DMS 273 (cell line): ENCODE results near the gene HNF4A.

Experiments used
- DNase-seq: peaks from one replicate; lab custom pipeline; 2025; ENCODE audit not compliant: unreplicated experiment; lab: John Stamatoyannopoulos, UW

HNF4A gene

DNA sequence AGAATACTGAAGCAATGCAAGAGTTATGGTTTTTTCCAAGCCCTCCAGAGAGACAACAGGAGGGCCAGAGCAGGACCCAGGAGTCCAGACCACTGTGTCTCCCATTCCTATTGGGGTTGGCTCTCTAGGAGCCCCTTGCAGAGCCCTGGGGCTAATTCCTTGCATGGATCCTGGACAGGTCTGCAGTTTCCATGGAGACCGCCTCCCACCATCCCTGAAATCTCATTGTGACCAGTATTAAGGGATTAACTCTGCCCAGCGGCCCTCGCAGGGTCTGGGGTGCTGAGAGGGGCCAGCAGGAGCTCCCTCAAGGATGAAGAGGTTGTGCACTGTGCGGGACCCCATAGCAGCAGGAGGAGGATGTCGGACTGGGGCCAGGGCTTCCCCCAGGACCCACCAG lies 34.8 kb downstream of the HNF4A start:
- DNase-seq, result no peak

DNA sequence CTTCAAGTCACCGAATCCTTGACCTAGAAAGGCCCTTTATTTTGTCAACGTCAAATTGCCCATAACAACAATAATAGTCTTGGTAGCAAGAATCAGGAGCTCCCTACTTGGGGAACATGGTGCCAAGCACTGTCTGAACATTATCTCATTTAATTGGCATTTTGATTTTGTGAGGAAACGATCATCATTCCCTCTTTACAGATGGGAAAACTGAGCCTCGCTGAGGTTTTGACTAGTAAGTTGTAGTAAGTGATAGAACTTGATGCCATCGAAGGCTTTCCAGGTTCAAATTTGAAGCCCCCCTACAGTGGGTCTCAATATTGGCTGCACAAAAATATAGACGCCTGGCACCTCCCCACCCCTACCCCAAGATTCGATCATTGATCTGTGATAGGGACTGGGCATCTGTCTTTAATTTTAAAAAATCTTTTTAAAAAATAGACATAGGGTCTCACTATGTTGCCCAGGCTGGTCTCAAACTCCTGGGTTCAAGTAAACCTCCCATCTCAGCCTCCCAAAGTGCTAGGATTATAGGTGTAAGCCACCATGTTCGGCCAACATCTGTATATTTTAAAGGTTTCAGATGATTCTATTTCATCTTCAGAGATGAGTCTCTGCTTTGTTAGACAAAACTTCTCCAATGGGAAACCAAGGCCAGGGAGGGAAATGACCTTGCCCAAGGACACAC lies 36.7 kb downstream of the HNF4A start:
- no peak for DNase-seq

DNA sequence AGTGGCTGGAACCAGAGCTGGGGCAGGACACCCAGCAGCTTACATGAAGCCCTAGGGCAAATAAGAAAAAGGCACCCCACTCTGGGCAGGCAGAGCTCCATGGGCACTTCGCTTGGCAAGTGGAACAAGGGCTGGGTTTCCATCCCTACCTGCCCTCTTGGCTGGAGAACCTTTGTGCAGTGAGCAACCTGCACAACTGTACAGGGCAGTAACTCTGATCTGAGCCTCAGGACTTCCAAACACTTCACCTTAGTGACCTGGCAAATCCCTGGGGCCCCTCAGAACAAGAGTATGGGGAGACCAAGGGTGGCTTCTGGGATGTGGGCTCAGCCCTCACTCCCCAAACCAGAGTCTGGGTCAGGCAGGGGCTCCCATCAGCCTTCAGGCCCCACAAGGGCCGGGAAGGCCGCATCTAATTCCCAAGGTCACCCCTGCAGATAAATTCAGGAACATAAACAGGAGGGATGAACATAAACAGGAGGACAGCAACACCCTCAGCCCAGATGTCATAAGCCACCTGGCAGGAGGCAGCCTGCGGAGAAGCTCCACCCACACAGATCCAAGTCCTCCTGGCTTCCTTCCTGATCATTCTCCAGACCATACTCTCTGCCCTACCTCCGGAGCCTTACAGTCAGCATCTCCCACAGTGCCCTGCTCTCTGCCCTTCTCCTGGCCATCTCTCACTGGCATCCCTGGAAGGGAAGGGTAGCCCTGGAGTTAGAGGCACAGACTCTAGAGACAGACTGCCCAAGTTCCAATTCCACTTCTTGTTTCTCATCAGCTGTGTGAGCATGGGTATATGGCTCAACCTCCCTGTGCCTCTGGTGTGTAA lies 37.5 kb downstream of the HNF4A start:
- peak; percentile 38 for DNase-seq

DNA sequence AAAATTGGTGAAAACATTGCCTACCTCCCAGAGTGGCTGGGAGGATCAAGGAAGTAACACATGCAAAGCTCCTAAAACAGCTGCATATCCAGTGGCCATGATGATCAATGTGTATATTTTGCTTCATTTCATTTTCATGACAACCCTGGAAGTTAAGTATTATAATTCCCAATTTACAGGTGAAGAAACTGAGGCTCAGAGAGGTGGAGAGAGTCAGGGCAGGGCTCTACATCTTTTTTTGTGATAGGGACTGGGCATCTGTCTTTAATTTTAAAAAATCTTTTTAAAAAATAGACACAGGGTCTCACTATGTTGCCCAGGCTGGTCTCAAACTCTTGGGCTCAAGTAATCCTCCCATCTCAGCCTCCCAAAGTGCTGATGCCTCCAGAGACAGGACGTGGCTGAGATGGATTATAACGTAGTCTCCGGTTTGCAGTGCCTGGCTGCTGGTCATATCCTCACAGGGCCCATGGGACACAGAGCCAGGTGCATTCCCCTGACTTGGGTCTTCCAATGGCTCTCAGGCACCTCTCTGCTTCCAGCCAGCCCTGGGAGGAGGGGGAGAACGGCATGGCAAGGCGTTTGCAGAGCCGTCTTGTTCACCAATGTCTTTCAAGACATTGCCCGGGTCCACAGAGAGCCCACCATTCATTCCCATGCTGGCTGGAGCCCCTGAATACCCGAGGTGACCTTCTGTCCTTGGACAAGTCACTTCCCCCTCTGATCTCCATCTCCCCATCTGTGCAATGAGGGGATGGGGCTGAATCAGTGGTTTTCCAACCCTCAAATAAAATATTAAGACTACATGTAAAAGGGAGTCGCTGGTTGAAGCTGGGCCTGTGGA lies 38.3 kb downstream of the HNF4A start:
- DNase-seq, result no peak

DNA sequence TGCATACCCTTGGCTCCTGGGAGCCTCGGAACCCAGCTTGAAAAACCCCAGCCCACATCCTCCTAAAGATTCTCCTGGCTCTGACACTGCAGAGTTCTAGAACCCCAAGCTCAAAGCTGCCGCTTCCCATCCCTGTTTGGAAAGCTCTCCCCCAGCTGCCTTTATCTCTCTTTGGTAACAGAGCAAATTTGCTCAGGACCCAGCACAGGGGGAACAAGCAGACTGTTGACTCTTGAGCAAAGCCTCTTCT lies 38.9 kb downstream of the HNF4A start:
- no peak for DNase-seq

DNA sequence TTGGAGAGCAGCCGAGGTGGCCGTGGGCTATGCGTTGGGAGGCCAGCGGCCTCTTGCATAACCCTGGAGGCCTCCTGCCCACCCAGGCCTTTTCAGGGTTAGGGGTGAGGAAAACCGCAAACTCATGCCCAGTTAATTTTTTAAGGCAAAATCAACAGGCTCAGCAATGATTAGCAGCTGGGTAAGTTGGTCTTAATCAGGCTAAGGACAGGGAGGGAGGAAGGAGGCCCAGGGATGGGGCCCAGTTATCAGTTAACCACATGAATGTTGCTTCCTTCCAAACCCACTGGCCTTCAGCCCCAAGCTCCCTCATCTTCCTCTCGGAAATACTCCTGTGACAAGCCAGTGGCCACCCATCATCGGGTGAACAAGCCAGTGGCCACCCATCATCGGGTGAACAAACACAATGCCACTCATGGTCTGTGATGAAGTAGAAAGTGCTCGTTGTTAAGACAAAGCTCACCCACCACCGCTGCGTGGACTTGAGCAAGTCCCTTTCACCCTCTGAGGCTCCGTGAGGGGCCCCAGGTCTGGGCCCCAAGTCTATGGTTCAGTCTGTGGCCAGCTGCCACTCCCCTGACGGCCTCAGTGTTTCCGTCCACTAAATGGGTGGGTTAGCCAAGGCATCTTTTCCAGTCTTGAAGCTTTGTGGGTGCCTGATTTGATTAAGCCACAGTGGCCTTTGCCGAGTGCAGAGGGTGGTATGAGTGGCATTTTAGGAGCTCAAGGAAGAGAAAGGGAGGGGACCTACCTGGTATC lies 39.4 kb downstream of the HNF4A start:
- DNase-seq, result no peak

DNA sequence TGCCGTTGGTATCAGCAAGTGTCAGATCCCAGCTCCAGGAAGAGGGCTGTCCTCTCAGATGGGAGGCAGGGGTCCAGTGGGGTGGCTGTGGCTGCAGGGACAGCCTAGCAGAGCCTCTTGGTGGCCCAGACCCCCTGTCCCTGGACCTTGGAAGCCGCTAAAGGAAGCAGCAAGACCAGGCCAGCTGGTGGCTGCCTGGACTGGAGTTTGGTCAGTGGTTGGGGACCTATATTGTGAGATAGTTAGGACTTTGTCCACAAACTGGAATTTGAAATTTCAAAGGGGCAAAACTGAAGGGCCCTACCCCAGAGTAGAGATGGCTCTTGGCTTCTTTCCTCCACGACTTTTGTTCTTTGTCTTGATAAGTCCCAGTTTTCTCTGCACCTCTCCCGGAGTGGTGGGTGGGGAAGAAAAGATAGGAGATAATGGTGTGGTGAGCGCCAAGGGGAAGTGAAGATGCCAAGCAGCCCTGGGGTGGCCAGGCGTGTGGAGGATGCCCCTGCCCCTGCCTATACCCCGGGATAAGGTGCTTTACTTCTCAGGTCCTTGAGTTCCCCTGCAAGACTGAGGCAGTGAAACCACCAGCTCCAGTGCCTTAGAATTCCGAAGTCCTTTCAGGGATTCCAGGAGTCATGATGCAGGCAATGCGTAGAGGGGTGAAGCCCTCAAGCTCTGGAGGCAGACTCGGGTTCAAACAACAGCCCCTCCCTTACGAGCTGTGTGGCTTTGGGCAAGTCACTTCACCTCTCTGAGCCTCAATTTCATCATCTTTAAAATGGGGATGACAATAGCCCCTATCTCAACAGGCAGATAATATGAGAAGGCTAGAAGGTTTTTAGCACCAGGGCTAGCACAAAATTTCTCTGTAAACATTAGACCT lies 40.2 kb downstream of the HNF4A start:
- DNase-seq, result no peak

DNA sequence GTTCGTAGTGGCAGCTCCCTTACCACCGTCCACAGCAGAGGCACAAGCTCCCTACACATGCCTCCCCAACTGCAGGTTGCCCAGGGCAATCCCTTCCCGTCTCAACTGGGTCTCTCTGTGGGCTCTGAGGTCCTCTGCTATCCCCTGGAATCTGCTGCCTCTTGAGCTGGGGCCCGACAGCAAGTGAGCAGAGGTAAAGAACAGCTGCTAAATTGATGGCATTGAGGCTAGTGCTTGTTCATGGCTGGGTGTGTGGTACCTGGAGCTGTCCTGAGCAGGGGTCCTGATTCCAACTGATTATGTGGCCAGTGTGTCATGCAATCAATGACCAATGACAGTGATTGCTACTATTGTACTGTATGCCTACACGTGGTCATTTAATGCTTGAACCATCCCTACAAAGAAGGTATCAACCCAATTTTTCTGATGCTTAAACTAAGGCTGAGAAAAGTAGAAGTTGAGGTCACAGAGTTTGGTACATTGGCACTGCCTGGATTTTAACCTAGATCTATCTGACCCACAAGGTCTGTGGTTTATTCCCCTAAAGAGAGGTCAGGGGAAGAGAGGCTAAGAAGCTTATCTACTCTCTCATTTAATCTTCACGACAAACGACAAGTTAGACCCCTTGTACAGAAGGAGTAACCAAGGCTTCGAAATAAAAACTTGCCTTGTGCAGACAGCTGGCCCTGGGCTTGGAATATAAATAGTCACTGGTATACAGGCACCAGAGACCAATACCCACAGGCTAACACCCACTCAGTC lies 41.1 kb downstream of the HNF4A start:
- DNase-seq, result no peak

DNA sequence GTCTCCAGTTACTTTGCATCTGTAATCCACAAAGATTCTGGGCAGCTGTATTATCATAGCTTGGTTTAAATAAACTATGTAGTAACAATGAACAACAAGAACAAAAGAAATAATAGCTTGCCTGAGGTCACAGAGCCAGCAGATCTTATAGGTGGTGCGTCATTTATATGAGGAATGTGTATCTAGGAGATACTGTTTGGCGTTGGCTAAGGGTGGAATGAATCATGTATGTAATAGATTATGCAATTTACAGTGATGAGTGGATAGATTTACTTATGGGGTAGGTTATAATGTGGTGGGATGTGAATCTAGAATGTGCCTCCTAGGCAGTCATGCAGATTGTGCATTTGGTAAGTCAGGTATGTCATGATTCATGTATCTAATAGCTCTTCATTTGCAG lies 42.8 kb downstream of the HNF4A start:
- DNase-seq, result no peak

DNA sequence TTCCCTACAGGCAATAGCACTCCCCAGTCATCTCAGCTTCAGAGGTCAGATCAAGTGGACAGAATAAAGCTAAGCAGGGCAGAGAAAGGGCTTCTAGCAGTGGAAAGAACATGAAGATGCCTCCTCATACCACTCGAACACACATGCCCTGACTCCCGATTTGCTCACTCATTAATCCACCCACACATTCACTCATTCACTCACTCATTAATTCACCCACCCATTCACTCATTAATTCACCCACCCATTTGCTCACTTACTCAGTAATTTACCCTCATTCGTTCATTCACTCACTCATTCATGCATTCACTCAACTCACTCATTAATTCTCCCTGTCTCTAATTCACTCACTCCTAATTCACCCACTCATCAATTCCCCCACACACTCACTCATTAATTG lies 43.9 kb downstream of the HNF4A start:
- no peak for DNase-seq

DNA sequence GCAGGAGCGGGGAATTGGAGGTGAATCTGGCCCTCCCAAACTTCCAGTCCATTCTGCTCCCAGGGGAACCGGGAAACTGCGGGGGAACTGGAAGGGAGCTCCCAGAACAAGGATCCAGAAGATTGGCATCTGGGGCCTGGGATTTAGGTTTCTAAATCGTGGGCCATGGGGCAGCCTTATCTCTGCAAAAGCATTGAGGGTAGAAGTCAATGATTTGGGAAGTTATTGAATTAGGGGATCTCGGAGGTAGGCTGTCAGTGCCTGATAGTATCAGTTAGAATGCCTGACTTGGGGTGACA lies 45.1 kb downstream of the HNF4A start:
- no peak for DNase-seq

DNA sequence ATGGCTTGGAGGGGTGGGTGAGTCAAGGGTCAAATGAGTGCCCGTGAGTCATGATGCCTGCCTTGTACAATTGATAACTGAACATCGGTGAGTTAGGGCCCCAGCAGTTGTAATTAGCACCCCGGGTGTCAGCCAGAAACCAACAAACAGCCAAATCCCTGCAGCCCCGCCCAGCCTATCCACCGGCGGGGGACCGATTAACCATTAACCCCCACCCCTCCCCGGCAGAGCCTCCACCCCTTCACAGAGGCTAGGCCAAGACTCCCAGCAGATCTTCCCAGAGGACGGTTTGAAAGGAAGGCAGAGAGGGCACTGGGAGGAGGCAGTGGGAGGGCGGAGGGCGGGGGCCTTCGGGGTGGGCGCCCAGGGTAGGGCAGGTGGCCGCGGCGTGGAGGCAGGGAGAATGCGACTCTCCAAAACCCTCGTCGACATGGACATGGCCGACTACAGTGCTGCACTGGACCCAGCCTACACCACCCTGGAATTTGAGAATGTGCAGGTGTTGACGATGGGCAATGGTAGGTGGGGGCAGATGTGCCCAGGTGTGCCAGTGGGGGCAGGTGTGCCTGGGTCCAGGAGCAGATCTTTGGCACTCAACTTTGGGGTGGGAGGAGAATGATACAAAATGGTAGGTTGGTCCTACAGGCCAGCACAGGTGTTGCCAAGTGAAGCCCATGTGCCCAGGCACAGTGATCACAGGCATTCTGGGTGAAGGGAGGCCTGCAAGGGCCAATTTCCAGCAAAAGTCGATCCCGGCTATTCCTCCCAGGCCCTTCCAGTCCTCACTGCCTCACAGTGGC lies 45.7 kb downstream of the HNF4A start:
- no peak for DNase-seq

DNA sequence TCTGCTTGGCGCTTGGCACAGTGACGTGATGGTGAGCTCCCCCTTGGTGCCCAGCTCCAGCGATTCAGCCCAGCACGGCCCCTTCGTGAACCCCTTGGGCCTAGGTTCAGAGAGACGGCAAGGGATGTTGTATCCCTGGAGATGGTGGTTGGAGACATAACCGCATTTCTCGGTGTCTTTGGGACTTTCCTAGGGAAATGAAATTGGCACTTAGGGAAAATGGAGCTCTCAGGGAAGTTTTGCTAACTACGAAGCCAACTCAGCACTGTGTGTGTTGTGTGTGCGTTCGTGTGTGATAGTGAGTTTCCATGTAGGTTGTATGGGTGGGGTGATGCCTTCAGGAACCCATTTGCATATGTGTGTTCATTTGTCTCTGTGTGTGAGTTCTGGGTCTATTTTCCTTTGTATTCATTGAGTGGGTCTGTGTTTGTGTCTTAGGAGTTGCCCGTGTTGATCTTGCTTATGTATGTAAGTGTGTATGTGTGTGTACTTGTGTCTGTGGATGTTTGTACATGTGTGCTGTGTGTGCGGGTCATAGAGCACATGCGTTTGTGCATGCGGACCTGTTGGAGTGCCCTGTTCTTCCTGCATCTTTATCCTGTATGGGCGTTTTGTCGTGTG lies 46.4 kb downstream of the HNF4A start:
- no peak for DNase-seq

DNA sequence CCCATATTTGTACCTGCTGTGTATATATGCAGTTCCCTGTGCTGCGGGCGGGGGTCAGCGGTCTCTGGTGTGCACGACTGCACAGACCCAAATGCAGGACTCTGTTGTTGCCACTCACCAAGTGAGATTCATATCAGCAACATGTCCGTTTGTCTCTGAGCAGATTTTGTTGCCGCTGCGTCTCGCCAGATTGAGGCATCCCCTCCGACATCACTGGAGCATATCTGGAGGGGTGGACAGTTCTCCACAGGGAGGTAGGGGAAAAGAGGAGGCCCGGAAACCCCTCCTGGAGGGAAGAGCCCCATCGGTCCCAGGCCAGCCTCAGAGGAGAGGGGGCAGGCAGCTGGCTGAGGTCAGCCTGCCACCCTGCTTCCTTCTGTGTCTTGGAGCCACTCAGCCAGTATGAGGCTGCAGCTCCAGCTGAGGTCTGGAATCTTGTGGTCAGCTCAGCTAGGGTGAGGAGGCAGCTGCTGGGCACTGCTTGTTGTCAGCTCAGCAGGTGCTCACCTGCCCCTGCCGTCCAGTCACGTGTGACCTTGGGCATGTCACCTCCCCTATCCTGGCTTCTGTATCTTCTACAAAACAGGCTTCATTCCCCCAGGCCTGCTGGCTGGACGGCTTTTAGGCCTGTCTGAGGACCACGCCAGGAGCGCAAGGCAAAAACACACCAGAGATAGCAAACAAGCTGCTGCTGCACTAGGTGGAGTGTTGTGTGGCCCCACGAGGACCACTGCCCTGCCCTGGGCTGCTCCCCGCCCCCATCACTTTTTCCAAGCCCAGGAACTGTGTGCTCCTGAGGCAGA lies 47.1 kb downstream of the HNF4A start:
- DNase-seq, result no peak

DNA sequence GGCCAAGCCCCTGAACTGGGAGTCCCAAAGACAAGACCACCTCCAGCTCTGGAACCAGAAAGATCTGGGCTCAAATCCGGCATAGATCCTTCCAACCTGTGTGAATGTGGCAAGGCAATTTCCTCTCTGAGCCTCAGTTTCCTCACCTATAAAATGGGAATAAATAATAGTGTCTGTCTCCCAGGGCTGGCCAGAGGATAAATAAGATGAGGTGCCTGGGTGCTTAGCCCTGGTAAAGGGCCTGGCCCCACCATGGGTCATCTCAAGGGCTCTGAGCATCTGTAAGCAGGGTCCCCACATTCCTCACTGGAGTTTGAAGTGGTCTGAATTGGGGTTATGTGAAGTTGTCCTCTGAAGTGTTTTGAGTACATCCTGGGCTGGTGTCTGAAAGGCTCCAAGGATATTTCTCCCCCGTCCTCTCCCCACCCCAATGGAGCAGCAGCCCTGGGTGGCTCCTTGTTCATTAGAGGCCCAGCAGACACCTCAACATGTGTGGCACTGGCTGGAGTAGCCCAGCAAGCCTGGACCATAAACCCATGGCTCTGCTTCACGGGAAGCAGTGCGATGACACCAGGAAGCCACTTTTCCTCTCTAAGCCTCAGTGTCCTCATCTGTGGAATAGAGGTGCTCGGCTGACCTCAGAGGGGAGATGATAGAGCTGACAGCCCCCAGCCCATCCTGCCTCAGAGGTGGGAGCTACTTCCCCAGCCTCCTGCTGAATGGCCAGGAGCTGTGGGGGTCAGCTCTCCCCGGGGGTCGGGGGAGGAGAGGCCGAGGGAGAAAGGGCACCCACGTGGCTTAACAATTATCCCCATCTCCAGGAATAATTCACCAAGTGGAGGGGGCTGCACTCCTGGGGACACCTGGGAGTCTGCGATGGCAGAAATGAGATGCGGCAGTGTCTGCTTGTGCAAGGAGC lies 48.0 kb downstream of the HNF4A start:
- DNase-seq, result no peak
